Common myeloid progenitor, CD34-positive (primary cell): ENCODE measurements around the gene PCNT.

Source experiments
- CTCF ChIA-PET: fragments of 350-600 bp; sonication (Branson Sonifier 250); formaldehyde crosslinking; loops from one replicate; lab custom pipeline; 2021; ENCODE audit warnings: antibody characterized with exemption; lab: Charles Lee
- POLR2A ChIA-PET: fragments of 350-600 bp; sonication (Branson Sonifier 250); formaldehyde crosslinking; loops from one replicate; lab custom pipeline; 2021; ENCODE audit warnings: antibody characterized with exemption; lab: Charles Lee
- DNase-seq, 3 donors: peaks; one replicate each; pipeline versions ENCODE4 v3.0.0 to v3.0.0-alpha.2; 2013
- H3K27ac ChIP-seq, 2 experiments: 1 replicate in 1 of 2; 2 replicates in 1 of 2; pipeline ENCODE4 v1.7.0; 2013; ENCODE audit warnings: inconsistent platforms in 2 of 2, low read length in 2 of 2, mild to moderate bottlenecking in 2 of 2, low read depth in 1 of 2, moderate library complexity in 1 of 2; ENCODE audit not compliant: severe bottlenecking in 2 of 2, insufficient read depth in 1 of 2, poor library complexity in 1 of 2
- H3K27me3 ChIP-seq, 5 experiments: replicated peaks in 2 of 5; 1 replicate in 3 of 5; 2 replicates in 2 of 5; pipeline versions ENCODE4 v1.6.1 to v1.7.0; 2013; ENCODE audit warnings: low read length in 4 of 5, mild to moderate bottlenecking in 2 of 5, moderate library complexity in 2 of 5, inconsistent platforms in 1 of 5; ENCODE audit not compliant: insufficient read depth in 5 of 5, control insufficient read depth in 4 of 5
- H3K36me3 ChIP-seq, 4 experiments: 1 replicate in 2 of 4; 2 replicates in 2 of 4; pipeline versions ENCODE4 v1.6.1 to v1.7.0; 2013; ENCODE audit warnings: low read length in 3 of 4, control low read depth in 1 of 4, mild to moderate bottlenecking in 1 of 4; ENCODE audit not compliant: control insufficient read depth in 4 of 4, insufficient read depth in 4 of 4
- H3K4me1 ChIP-seq, 4 experiments: 1 replicate in 3 of 4; 2 replicates in 1 of 4; pipeline versions ENCODE4 v1.6.1 to v1.7.1; 2013; ENCODE audit warnings: low read length in 3 of 4, mild to moderate bottlenecking in 3 of 4, control low read depth in 1 of 4, inconsistent platforms in 1 of 4, moderate library complexity in 1 of 4; ENCODE audit not compliant: control insufficient read depth in 4 of 4, insufficient read depth in 4 of 4; ENCODE audit errors: control extremely low read depth in 1 of 4
- H3K4me3 ChIP-seq, 7 experiments: 1 replicate in 4 of 7; 2 replicates in 3 of 7; pipeline versions ENCODE4 v1.5.1 to v1.7.0; 2013; ENCODE audit warnings: mild to moderate bottlenecking in 7 of 7, low read length in 6 of 7, moderate library complexity in 6 of 7, inconsistent platforms in 2 of 7, low read depth in 2 of 7, control low read depth in 1 of 7; ENCODE audit not compliant: insufficient read depth in 4 of 7, control insufficient read depth in 1 of 7; ENCODE audit errors: extremely low read depth in 1 of 7
- H3K9me3 ChIP-seq, 5 experiments: 1 replicate in 4 of 5; 2 replicates in 1 of 5; pipeline versions ENCODE4 v1.6.1 to v1.7.1; 2013; ENCODE audit warnings: low read length in 4 of 5, mild to moderate bottlenecking in 2 of 5, inconsistent platforms in 1 of 5, low read depth in 1 of 5, moderate library complexity in 1 of 5; ENCODE audit not compliant: control insufficient read depth in 4 of 5, insufficient read depth in 2 of 5; ENCODE audit errors: control extremely low read depth in 1 of 5
- WGBS: methylation state at CpG from one replicate; pipeline ENCODE4 v1.1.5; 2013; ENCODE audit not compliant: insufficient coverage; 5-methylcytosine and 5-hydroxymethylcytosine counted together

PCNT gene

DNA sequence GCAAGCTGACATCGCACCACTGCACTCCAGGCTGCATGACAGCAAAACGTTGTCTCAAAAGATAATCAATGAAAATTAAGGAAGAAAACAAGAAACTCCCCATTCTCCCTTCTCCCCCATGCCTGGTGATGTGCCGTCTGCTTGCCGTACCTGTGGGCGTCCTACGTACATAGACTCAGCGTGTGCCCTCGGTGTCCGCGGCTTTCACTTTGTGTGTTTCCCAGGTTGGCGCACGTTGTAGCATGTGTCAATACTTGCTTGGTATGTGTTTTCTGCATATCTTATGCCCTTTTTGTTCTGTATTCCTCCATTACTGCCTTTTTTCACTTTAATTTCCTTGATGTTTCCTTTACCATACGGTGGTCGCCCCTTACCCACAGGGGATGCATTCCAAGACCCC lies 53.8 kb downstream of the PCNT start:
- Histone ChIP-seq H3K27ac (no peak overlapping the region), H3K27me3 (no peaks in the 10 kb centered on the region), H3K4me1 (no peaks in the 10 kb centered on the region), H3K36me3 (peaks cover 5 to 55% (median 40%) of the 10 kb centered on the region in 4 experiments), H3K9me3 (peaks cover 0 to 8% (median 0%) of the 10 kb centered on the region in 5 experiments), H3K4me3 (no peak overlapping the region)
- ChIA-PET CTCF (no interaction called here), POLR2A (no interaction called here)
- DNase-seq, result no peak
- 100% methylated on average over 8 of the region's 14 CpGs for WGBS

DNA sequence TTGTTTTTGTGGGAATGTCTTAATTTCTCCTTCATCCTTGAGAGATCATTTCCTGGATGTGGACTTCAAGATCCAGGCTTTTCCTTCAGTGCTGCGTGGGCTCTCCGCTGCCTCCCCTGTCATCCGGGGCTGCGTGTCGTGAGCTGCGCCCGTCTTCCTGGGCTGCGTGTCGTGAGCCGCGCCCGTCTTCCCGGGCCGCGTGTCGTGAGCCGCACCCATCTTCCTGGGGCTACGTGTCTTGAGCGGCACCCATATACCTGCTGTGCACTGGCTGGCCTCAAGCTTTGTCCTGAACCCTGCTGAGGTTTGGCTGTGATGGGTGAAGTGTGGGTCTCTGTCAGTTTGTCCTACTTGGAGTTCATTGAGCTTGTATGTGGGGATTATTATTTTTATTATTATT lies 55.1 kb downstream of the PCNT start:
- ChIA-PET CTCF (interaction anchor here (0.9 kb wide), 1 partner anchor 9 kb away, joined by 3 read pairs; no protein-coding TSS in a partner anchor), POLR2A (no interaction called here)
- Histone ChIP-seq H3K4me1 (no peaks in the 10 kb centered on the region), H3K4me3 (no peak overlapping the region), H3K36me3 (peaks cover 5 to 57% (median 39%) of the 10 kb centered on the region in 4 experiments), H3K27ac (no peak overlapping the region), H3K9me3 (peaks cover 0 to 11% (median 0%) of the 10 kb centered on the region in 5 experiments), H3K27me3 (no peaks in the 10 kb centered on the region)
- 95% methylated on average over 14 of the region's 19 CpGs for WGBS
- no peak for DNase-seq

DNA sequence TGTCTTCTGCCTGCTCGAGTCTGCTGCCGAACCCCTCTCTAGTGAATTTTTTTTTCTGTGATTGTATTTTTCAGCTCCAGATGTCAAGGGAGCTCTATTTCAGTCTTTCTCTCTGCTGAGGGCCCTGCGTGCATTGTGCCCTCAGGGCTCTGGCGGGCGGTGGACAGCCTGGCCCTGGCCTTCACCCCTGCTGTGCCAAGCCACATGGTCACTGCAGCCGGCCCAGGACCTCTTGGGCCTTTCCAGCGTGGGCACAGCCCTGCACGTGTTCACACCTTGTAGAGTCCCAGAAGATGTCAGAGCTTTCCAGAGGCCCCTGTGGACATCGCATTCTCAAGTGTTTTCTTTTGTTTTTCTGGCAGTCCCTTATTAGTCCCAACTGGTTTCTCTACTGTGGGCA lies 55.7 kb downstream of the PCNT start:
- DNase-seq, result no peak
- no peak overlapping the region for H3K4me3 ChIP-seq
- H3K27me3 ChIP-seq, result no peaks in the 10 kb centered on the region
- no peaks in the 10 kb centered on the region for H3K4me1 ChIP-seq
- peaks cover 0 to 14% (median 0%) of the 10 kb centered on the region in 5 experiments for H3K9me3 ChIP-seq
- ChIA-PET POLR2A (no interaction called here), CTCF (interaction anchor here (0.9 kb wide), 1 partner anchor 10 kb away, joined by 3 read pairs; no protein-coding TSS in a partner anchor)
- WGBS, result 95% methylated on average over 9 of the region's 9 CpGs
- peaks cover 6 to 63% (median 39%) of the 10 kb centered on the region in 4 experiments for H3K36me3 ChIP-seq
- H3K27ac ChIP-seq, result no peak overlapping the region

DNA sequence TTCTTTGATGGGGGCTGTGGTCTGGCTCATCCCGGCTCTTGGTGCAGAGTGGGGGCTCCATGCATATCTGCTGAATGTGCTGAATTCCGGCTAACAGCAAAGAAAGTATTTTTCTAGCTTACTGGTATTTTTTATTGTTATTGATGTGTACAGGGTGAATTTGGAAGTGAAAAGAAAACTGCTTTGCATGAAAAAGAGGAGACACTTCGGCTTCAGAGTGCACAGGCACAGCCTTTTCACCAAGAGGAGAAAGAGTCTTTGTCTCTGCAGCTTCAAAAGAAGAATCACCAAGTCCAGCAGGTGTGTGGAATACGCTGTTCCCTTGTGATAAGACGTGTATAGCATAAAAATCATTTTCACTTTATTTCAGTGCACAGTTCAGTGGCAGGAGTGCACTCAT lies 57.6 kb downstream of the PCNT start:
- Histone ChIP-seq H3K36me3 (peaks cover 10 to 62% (median 45%) of the 10 kb centered on the region in 4 experiments), H3K27me3 (no peaks in the 10 kb centered on the region), H3K27ac (no peak overlapping the region), H3K9me3 (peaks cover 0 to 14% (median 0%) of the 10 kb centered on the region in 5 experiments), H3K4me1 (no peaks in the 10 kb centered on the region), H3K4me3 (no peak overlapping the region)
- WGBS, result 96% methylated on average over 2 of the region's 5 CpGs
- ChIA-PET CTCF (no interaction called here), POLR2A (no interaction called here)
- DNase-seq, result no peak

DNA sequence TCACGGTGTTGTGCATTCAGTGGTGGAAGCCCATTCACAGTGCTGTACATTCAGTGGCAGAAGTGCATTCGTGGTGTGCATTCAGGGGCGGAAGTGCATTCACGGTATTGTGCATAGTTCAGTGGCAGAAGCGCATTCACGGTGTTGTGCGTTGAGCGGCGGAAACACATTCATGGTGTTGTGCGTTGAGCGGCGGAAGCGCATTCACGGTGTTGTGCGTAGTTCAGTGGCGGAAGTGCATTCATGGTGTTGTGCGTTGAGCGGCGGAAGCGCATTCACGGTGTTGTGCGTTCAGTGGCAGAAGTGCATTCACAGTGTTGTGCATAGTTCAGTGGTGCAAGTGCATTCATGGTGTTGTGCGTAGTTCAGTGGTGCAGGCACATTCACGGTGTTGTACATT lies 60.6 kb downstream of the PCNT start:
- Histone ChIP-seq H3K4me1 (no peaks in the 10 kb centered on the region), H3K9me3 (peaks cover 0 to 12% (median 0%) of the 10 kb centered on the region in 5 experiments), H3K4me3 (no peak overlapping the region), H3K36me3 (peaks cover 7 to 70% (median 47%) of the 10 kb centered on the region in 4 experiments), H3K27ac (no peak overlapping the region), H3K27me3 (no peaks in the 10 kb centered on the region)
- DNase-seq, result peak in 1 of 3 donors; percentile 2
- WGBS, result 97% methylated on average over 24 of the region's 24 CpGs
- ChIA-PET POLR2A (no interaction called here), CTCF (no interaction called here)

DNA sequence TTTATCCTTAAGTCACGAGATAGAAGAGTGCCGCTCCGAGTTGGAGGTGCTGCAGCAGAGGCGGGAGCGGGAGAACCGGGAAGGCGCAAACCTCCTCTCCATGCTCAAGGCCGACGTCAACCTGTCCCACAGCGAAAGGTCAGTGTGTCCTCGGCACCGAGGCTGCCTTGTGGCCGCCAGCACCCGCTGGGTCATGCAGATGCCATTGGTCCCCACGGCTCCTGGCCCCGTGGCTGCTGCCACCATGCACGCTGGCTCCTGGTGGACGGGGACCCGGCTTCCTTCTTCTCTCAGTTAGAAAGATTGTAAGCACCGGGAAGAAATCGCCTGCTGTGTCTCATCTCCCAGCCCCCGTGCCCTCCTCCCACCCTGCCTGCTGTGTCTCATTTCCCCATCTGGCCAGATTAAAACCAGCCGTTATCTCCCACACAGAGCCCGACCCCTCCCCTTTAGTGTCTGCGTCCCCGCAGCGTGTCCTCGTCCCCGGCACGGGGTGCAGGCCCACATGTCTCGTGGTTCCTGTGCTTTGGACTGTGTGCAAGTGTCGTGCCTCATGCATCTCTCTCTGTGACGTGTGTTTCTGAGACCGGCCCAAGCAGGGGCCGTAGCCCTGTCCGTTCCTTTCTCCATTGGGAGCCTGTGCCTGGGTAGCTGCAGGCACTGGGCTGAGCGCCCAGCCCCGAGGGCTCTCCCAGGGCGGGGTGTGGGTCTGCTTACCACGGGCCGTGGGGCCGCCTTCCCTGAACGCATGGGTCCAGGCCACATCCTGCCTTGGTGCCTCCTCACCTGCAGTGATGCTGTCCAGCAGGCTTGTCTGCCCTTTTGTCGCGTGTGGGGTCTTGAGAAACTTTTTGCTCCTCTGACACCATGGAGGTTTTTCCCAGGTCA lies 62.1 kb downstream of the PCNT start:
- ChIA-PET CTCF (no interaction called here), POLR2A (no interaction called here)
- no peak for DNase-seq
- no peak overlapping the region for H3K4me3 ChIP-seq
- WGBS, result 97% methylated on average over 44 of the region's 45 CpGs
- H3K9me3 ChIP-seq, result peaks cover 0 to 12% (median 0%) of the 10 kb centered on the region in 5 experiments
- no peak overlapping the region for H3K27ac ChIP-seq
- no peaks in the 10 kb centered on the region for H3K27me3 ChIP-seq
- no peaks in the 10 kb centered on the region for H3K4me1 ChIP-seq
- peaks cover 7 to 82% (median 57%) of the 10 kb centered on the region in 4 experiments for H3K36me3 ChIP-seq

DNA sequence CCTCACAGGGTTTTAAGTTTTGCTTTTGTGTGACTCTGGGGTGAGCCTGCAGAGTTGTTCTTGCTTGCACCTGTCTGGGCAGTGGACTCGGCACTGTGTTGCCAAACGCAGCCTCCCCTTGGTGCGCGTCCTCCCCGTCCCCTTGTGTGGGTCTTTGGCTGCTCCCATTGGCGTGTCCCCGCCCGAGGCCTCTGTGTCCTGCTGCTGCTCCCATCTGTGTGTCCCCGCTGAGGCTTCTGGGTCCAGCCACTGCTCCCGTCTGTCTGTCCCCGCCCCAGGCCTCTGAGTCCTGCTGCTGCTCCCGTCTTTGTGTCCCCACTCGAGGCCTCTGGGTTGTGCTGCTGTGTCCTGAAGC lies 62.8 kb downstream of the PCNT start:
- peaks cover 7 to 82% (median 56%) of the 10 kb centered on the region in 4 experiments for H3K36me3 ChIP-seq
- peaks cover 0 to 12% (median 0%) of the 10 kb centered on the region in 5 experiments for H3K9me3 ChIP-seq
- no peak overlapping the region for H3K27ac ChIP-seq
- DNase-seq, result no peak
- CTCF ChIA-PET, result no interaction called here
- H3K4me3 ChIP-seq, result no peak overlapping the region
- no peaks in the 10 kb centered on the region for H3K4me1 ChIP-seq
- H3K27me3 ChIP-seq, result no peaks in the 10 kb centered on the region
- WGBS, result 92% methylated on average over 8 of the region's 13 CpGs
- POLR2A ChIA-PET, result no interaction called here
